Liver (tissue), 9 donors: Measurements from ENCODE around the gene MTARC1. TPM values are rescaled to one million over a fixed set of nuclear protein-coding genes. Genes with fewer than 3 reads are reported as not detected.
A peak's percentile ranks its signal among the peaks of the same experiment; 100 is the strongest.

ENCODE experiments used
- DNase-seq: peaks from one replicate; pipeline ENCODE4 v3.0.0-alpha.2; 2017; ENCODE audit warnings: low spot score
- H3K27ac ChIP-seq, 2 donors: one replicate each; pipeline ENCODE4 v1.7.0; 2013; ENCODE audit warnings: inconsistent platforms in 2 of 2, low read length in 2 of 2, control low read depth in 1 of 2, low read depth in 1 of 2, mild to moderate bottlenecking in 1 of 2
- H3K27me3 ChIP-seq, 4 donors: one replicate each; pipeline versions ENCODE4 v1.6.1 to v1.7.0; 2013; ENCODE audit warnings: low read length in 3 of 4, inconsistent platforms in 1 of 4, mild to moderate bottlenecking in 1 of 4, moderate library complexity in 1 of 4; ENCODE audit not compliant: control insufficient read depth in 4 of 4, insufficient read depth in 4 of 4
- H3K36me3 ChIP-seq, 4 donors: one replicate each; pipeline versions ENCODE4 v1.6.1 to v1.7.0; 2013; ENCODE audit warnings: low read length in 3 of 4, mild to moderate bottlenecking in 3 of 4, low read depth in 1 of 4, moderate library complexity in 1 of 4; ENCODE audit not compliant: control insufficient read depth in 4 of 4, insufficient read depth in 3 of 4
- H3K4me1 ChIP-seq, 4 donors: one replicate each; pipeline versions ENCODE4 v1.6.1 to v1.7.0; 2013; ENCODE audit warnings: low read length in 3 of 4, mild to moderate bottlenecking in 3 of 4, moderate library complexity in 1 of 4; ENCODE audit not compliant: control insufficient read depth in 4 of 4, insufficient read depth in 4 of 4
- H3K4me3 ChIP-seq, 3 donors: one replicate each; pipeline versions ENCODE4 v1.6.1 to v1.7.0; 2013; ENCODE audit warnings: low read length in 3 of 3, control low read depth in 1 of 3, low read depth in 1 of 3, mild to moderate bottlenecking in 1 of 3
- H3K9ac ChIP-seq, 2 donors: one replicate each; pipeline ENCODE4 v1.7.0; 2013; ENCODE audit warnings: low read length in 2 of 2, mild to moderate bottlenecking in 2 of 2, moderate library complexity in 2 of 2, control low read depth in 1 of 2, low read depth in 1 of 2
- H3K9me3 ChIP-seq, 4 donors: one replicate each; pipeline versions ENCODE4 v1.6.1 to v1.7.0; 2013; ENCODE audit warnings: low read length in 3 of 4; ENCODE audit not compliant: control insufficient read depth in 4 of 4
- EGR1 ChIP-seq, 2 donors: IDR thresholded peaks; 2 replicates each; pipeline ENCODE4 v1.6.1; 2016 to 2018; ENCODE audit warnings: antibody characterized with exemption in 2 of 2, low read depth in 2 of 2
- FOXA1 ChIP-seq: IDR thresholded peaks from 2 replicates; pipeline ENCODE4 v1.6.1; 2016; ENCODE audit warnings: antibody characterized with exemption
- GABPA ChIP-seq, 2 donors: IDR thresholded peaks in 1 of 2; conservative IDR thresholded peaks in 1 of 2; 2 replicates each; pipeline ENCODE4 v1.6.1; 2016; ENCODE audit warnings: antibody characterized with exemption in 2 of 2, mild to moderate bottlenecking in 1 of 2, moderate library complexity in 1 of 2
- HNF4G ChIP-seq: IDR thresholded peaks from 2 replicates; pipeline ENCODE4 v1.6.1; 2016; ENCODE audit warnings: antibody characterized with exemption
- JUND ChIP-seq, 2 donors: IDR thresholded peaks; 2 replicates each; pipeline ENCODE4 v1.6.1; 2016; ENCODE audit warnings: antibody characterized with exemption in 2 of 2
- NR2F2 ChIP-seq: IDR thresholded peaks from 2 replicates; pipeline ENCODE4 v1.6.1; 2016; ENCODE audit warnings: antibody characterized with exemption
- RAD21 ChIP-seq, 2 donors: IDR thresholded peaks; 2 replicates each; pipeline ENCODE4 v1.6.1; 2016; ENCODE audit warnings: antibody characterized with exemption in 2 of 2, mild to moderate bottlenecking in 2 of 2
- RXRA ChIP-seq, 2 donors: IDR thresholded peaks; 2 replicates each; pipeline ENCODE4 v1.6.1; 2017 to 2018; ENCODE audit warnings: antibody characterized with exemption in 2 of 2, mild to moderate bottlenecking in 1 of 2
- SP1 ChIP-seq: IDR thresholded peaks from 2 replicates; pipeline ENCODE4 v1.6.1; 2018; ENCODE audit warnings: antibody characterized with exemption, mild to moderate bottlenecking
- YY1 ChIP-seq: IDR thresholded peaks from 2 replicates; pipeline ENCODE4 v1.6.1; 2016; ENCODE audit warnings: antibody characterized with exemption, mild to moderate bottlenecking
- WGBS: extraction: QIAGEN DNeasy Blood & Tissue Kit; methylation state at CpG from one replicate; pipeline ENCODE4 v1.1.7; 2013; 5-methylcytosine and 5-hydroxymethylcytosine counted together
- polyA plus RNA-seq, 2 donors: library from polyadenylated mRNA; stranded (reverse) in 1 of 2; unstranded in 1 of 2; fragments of 200-250 nt in 1 of 2; fragments of >200 nt in 1 of 2; fragmentation: Nextera tagmentation in 1 of 2; extraction: Ambion mirVana in 1 of 2; gene quantifications; one replicate each; pipeline versions ENCODE4 v1.2.1 to v1.2.3, GENCODE V29; 2013 to 2015
- total RNA-seq, 2 donors: library from RNA; depleted of rRNA; stranded (reverse); fragments of >200 nt; gene quantifications; one replicate each; pipeline ENCODE4 v1.2.3, GENCODE V29; 2014
- TF ChIP-seq, protein P1 (sequence below): fragments of 150-350 bp; IDR thresholded peaks from 2 replicates; pipeline ENCODE4 v1.5.1; 2017; ENCODE audit warnings: improper control_type of control experiment, low read depth, low read length; ENCODE audit not compliant: missing input control
- TF ChIP-seq, protein P2 (sequence below): IDR thresholded peaks from 2 replicates; pipeline ENCODE4 v1.6.1; 2016; ENCODE audit warnings: antibody characterized with exemption
- TF ChIP-seq, protein P3 (sequence below): IDR thresholded peaks from 2 replicates; pipeline ENCODE4 v1.6.1; 2016; ENCODE audit warnings: antibody characterized with exemption
- donor health status: healthy.
- donor health status: healthy.
- donor health status: healthy.
- donor health status: healthy.
- donor health status: healthy.

Gene MTARC1
- total and polyA plus RNA-seq, 4 donors = 9.8 to 71.3 (median 21.5) TPM

DNA sequence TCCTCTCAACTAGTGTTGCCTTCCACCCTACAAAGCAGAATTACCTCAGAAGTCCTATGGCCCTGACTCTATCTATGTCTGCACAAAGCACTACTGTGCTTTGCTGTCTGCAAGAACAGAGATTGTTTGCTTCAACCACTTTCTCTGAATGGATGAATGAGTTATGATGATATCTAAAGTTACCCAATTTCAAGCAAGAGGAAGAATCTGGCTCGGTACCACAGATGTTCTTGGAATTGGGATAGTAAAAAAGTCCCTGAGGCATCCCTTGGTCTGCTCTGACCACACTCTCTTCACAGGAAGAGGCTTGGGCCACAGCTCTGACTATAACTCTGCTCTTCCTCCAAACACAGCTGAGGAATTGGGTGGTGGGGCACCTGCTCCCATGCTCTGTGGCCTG, 31.2 kb downstream of the MTARC1 start:
- Histone ChIP-seq H3K27ac (peak overlapping the region; percentile 39 to 67), H3K27me3 (no peaks in the 10 kb centered on the region)
- WGBS = 84% methylated on average over 1 of the region's 1 CpG

DNA sequence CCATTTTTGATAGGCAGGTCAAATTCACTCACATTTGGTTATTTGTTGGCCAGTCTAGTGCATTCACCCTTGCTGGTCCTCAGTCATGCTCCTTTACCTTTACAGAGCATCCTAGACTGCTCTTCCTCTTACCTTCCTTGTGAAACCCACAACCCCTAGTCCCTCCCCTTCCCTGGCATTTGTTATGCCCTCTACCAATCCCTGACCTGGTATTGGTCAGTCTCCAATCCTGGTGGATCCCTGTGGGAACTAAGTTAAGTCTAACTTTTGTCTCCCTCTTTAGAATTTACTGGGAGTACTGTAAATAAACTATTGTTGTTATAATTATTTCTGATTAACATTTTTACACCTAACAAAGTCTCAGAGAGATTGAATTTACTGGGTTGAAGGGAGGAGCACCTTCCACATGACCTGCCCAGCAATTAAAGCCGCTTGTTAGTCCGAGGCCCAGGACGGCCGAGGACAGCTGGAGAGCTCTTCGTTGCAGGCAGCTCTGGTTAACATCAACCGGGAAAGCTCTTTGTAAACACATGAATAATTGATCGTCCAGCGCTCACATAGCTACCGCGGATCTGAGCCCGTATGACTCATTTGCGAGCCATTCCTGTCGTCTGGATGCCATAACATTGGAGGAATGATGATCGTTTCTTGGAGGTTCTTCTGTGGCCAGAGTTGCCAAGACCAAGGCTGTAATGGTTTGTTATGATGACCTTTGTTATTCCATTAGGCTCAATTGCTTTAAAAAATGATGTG, 31.9 kb downstream of the MTARC1 start:
- peak in 1 of 2 donors; percentile 29 for TF ChIP-seq RXRA (IDR thresholded peaks at IDR 0.05)
- no peak for TF ChIP-seq EGR1 (IDR thresholded peaks at IDR 0.05; ENCODE audit: low read depth in 2 of 2)
- TF ChIP-seq, protein P1, sequence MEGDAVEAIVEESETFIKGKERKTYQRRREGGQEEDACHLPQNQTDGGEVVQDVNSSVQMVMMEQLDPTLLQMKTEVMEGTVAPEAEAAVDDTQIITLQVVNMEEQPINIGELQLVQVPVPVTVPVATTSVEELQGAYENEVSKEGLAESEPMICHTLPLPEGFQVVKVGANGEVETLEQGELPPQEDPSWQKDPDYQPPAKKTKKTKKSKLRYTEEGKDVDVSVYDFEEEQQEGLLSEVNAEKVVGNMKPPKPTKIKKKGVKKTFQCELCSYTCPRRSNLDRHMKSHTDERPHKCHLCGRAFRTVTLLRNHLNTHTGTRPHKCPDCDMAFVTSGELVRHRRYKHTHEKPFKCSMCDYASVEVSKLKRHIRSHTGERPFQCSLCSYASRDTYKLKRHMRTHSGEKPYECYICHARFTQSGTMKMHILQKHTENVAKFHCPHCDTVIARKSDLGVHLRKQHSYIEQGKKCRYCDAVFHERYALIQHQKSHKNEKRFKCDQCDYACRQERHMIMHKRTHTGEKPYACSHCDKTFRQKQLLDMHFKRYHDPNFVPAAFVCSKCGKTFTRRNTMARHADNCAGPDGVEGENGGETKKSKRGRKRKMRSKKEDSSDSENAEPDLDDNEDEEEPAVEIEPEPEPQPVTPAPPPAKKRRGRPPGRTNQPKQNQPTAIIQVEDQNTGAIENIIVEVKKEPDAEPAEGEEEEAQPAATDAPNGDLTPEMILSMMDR = no peak
- no peak for TF ChIP-seq YY1
- TF ChIP-seq JUND (IDR thresholded peaks at IDR 0.05) = peak; percentile 57 to 80
- TF ChIP-seq NR2F2 = peak; percentile 75
- TF ChIP-seq RAD21 (IDR thresholded peaks at IDR 0.05) = no peak
- peak; percentile 37 for TF ChIP-seq SP1
- Histone ChIP-seq H3K27me3 (no peaks in the 10 kb centered on the region), H3K9me3 (no peaks in the 10 kb centered on the region), H3K27ac (peak overlapping the region; percentile 39 to 67), H3K4me1 (peaks cover 0 to 6% (median 0%) of the 10 kb centered on the region in 4 donors), H3K9ac (no peak overlapping the region), H3K4me3 (no peak overlapping the region), H3K36me3 (peaks cover 0 to 5% (median 2%) of the 10 kb centered on the region in 4 donors)
- 83% methylated on average over 14 of the region's 14 CpGs for WGBS
- DNase-seq = no peak

More for the DNA sequence above, 31.2 kb downstream of the MTARC1 start:
- TF ChIP-seq, protein P1 = no peak
- TF ChIP-seq GABPA (IDR thresholded peaks at IDR 0.05 in 1 of 2, conservative IDR thresholded peaks at IDR 0.05 in 1 of 2) (no peak), YY1 (no peak), HNF4G (no peak), FOXA1 (no peak), RAD21 (IDR thresholded peaks at IDR 0.05) (no peak)
- no peak overlapping the region for H3K4me3 ChIP-seq
- H3K4me1 ChIP-seq = peaks cover 0 to 6% (median 0%) of the 10 kb centered on the region in 4 donors
- H3K9me3 ChIP-seq = no peaks in the 10 kb centered on the region
- H3K36me3 ChIP-seq = peaks cover 0 to 7% (median 3%) of the 10 kb centered on the region in 4 donors
- DNase-seq = no peak
- H3K9ac ChIP-seq = no peak overlapping the region

DNA sequence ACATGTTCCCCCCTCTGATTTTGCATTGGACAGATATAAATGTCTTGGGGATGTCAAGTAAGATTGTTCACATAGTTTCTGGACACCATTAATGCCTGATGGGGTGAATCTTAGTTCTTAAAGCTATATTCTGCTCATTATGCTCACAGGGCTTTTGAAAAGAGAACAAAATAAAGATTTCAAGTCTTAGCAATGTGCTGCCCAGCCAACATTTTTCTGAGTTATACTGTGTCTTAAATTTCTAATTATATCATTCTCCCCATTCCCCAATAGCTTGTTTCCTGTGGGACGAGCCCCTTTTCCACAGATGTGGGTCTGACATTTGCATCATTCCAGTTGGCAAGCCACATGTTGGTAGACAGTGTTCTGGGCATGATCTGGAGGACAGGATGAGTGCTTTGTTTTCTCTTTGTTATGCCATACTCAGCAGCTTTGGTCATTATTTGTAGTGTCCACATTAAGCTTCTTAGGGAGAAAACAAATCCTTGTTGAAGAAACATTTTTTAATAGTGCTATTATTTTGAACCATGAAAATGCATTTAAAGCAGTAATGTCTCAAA, 32.8 kb downstream of the MTARC1 start:
- peaks cover 0 to 12% (median 2%) of the 10 kb centered on the region in 4 donors for H3K4me1 ChIP-seq
- no peak overlapping the region for H3K27ac ChIP-seq
- no peak overlapping the region for H3K9ac ChIP-seq
- 38% methylated on average over 1 of the region's 1 CpG for WGBS
- H3K9me3 ChIP-seq = no peaks in the 10 kb centered on the region
- no peaks in the 10 kb centered on the region for H3K27me3 ChIP-seq
- peaks cover 0 to 2% (median 1%) of the 10 kb centered on the region in 4 donors for H3K36me3 ChIP-seq
- no peak overlapping the region for H3K4me3 ChIP-seq
- no peak for DNase-seq
- TF ChIP-seq FOXA1 (no peak), GABPA (IDR thresholded peaks at IDR 0.05 in 1 of 2, conservative IDR thresholded peaks at IDR 0.05 in 1 of 2) (no peak), RXRA (IDR thresholded peaks at IDR 0.05) (no peak)
- TF ChIP-seq, protein P2, sequence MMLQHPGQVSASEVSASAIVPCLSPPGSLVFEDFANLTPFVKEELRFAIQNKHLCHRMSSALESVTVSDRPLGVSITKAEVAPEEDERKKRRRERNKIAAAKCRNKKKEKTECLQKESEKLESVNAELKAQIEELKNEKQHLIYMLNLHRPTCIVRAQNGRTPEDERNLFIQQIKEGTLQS = no peak
- TF ChIP-seq, protein P3, sequence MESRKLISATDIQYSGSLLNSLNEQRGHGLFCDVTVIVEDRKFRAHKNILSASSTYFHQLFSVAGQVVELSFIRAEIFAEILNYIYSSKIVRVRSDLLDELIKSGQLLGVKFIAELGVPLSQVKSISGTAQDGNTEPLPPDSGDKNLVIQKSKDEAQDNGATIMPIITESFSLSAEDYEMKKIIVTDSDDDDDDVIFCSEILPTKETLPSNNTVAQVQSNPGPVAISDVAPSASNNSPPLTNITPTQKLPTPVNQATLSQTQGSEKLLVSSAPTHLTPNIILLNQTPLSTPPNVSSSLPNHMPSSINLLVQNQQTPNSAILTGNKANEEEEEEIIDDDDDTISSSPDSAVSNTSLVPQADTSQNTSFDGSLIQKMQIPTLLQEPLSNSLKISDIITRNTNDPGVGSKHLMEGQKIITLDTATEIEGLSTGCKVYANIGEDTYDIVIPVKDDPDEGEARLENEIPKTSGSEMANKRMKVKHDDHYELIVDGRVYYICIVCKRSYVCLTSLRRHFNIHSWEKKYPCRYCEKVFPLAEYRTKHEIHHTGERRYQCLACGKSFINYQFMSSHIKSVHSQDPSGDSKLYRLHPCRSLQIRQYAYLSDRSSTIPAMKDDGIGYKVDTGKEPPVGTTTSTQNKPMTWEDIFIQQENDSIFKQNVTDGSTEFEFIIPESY = no peak
- TF ChIP-seq, protein P1 = no peak
